HCT116 (cell line): Measurements from ENCODE around the gene RBKS. TPM values are rescaled to one million over a fixed set of nuclear protein-coding genes. Genes with fewer than 3 reads are reported as not detected.

Experiments
- ATAC-seq: fragments of 200-7000 bp; cut with Tn5 transposase; 2 replicates; pipeline ENCODE4 v1.9.1; 2020; ENCODE audit warnings: mild to moderate bottlenecking, moderate library complexity
- BruUV-seq: library from RNA; stranded (reverse); fragments of 400-500 nt; replicated peaks from 2 replicates; lab custom pipeline; 2021; lab: Mats Ljungman, UMichigan
- CTCF ChIA-PET: fragments of 300-600 bp; sonication (Branson Sonifier 250); formaldehyde crosslinking; loops from one replicate; lab custom pipeline; 2021; ENCODE audit warnings: antibody characterized with exemption; lab: Charles Lee
- POLR2A ChIA-PET: fragments of 300-600, 350-600 bp; sonication (Branson Sonifier 250); formaldehyde crosslinking; loops from one replicate; lab custom pipeline; 2021; ENCODE audit warnings: antibody characterized with exemption; lab: Charles Lee
- RAD21 ChIA-PET, 2 experiments: fragments of 300-600 bp; sonication (Branson Sonifier 250); formaldehyde crosslinking; loops; one replicate each; lab custom pipeline; 2023; ENCODE audit warnings: low total read pairs in 2 of 2; ENCODE audit not compliant: uncharacterized antibody in 2 of 2, unreplicated experiment in 2 of 2, low non-redundant PET in 1 of 2; lab: Charles Lee
- DNase-seq: peaks from one replicate; pipeline ENCODE4 v3.0.0-alpha.2; 2010; ENCODE audit warnings: low read depth, low spot score
- H2AFZ ChIP-seq: fragments of 200-600 bp; shearing (Covaris generic), sonication (generic); 2 replicates; pipeline ENCODE4 v1.6.1; 2017; ENCODE audit warnings: low read depth, mixed run types, mixed read lengths, antibody characterized with exemption, low read length; ENCODE audit not compliant: poor library complexity, severe bottlenecking
- H3K27ac ChIP-seq: 2 replicates; pipeline ENCODE4 v1.5.1; 2012; ENCODE audit warnings: low read depth, low read length
- H3K27me3 ChIP-seq: fragments of 200-600 bp; sonication (generic); 2 replicates; pipeline ENCODE4 v1.6.1; 2016; ENCODE audit warnings: mixed run types, low read length, mixed read lengths; ENCODE audit not compliant: insufficient read depth
- H3K36me3 ChIP-seq, 2 experiments: fragments of 200-500 bp in 1 of 2; fragments of 200-600 bp in 1 of 2; sonication (Bioruptor generic) in 1 of 2; sonication (generic) in 1 of 2; 2 replicates each; pipeline versions ENCODE4 v1.5.1 to v1.6.1; 2014 to 2016; ENCODE audit warnings: low read length in 2 of 2, inconsistent platforms in 1 of 2, mixed read lengths in 1 of 2, mixed run types in 1 of 2; ENCODE audit not compliant: insufficient read depth in 2 of 2, control insufficient read depth in 1 of 2
- H3K4me1 ChIP-seq, 2 experiments: fragments of 200-600 bp in 1 of 2; sonication (generic) in 1 of 2; 2 replicates each; pipeline versions ENCODE4 v1.5.1 to v1.6.1; 2012 to 2017; ENCODE audit warnings: low read length in 2 of 2, inconsistent platforms in 1 of 2, mild to moderate bottlenecking in 1 of 2, mixed read lengths in 1 of 2, mixed run types in 1 of 2, moderate library complexity in 1 of 2; ENCODE audit not compliant: insufficient read depth in 2 of 2, control insufficient read depth in 1 of 2
- H3K4me2 ChIP-seq: fragments of 200-600 bp; sonication (generic); 2 replicates; pipeline ENCODE4 v1.6.1; 2017; ENCODE audit warnings: mixed run types, low read length, mixed read lengths
- H3K4me3 ChIP-seq, 2 experiments: fragments of 200-600 bp in 1 of 2; sonication (generic) in 1 of 2; replicated peaks in 1 of 2; 2 replicates each; pipeline ENCODE4 v1.5.1; 2011 to 2016; ENCODE audit warnings: low read length in 2 of 2, control low read depth in 1 of 2, low read depth in 1 of 2, mild to moderate bottlenecking in 1 of 2, mixed read lengths in 1 of 2, mixed run types in 1 of 2
- H3K79me2 ChIP-seq: fragments of 200-600 bp; sonication (generic); 2 replicates; pipeline ENCODE4 v1.6.1; 2017; ENCODE audit warnings: mild to moderate bottlenecking, mixed run types, low read length, moderate library complexity, mixed read lengths; ENCODE audit not compliant: insufficient read depth
- H3K9ac ChIP-seq: fragments of 200-600 bp; sonication (generic); 2 replicates; pipeline ENCODE4 v1.6.1; 2016; ENCODE audit warnings: low read length, mixed read lengths
- H3K9me2 ChIP-seq: fragments of 200-600 bp; sonication (generic), shearing (Covaris generic); 2 replicates; pipeline ENCODE4 v1.6.1; 2017; ENCODE audit warnings: mixed run types, mild to moderate bottlenecking, moderate library complexity; ENCODE audit not compliant: insufficient read depth
- H3K9me3 ChIP-seq, 2 experiments: fragments of 200-500 bp in 1 of 2; fragments of 200-600 bp in 1 of 2; sonication (Bioruptor generic) in 1 of 2; sonication (generic) in 1 of 2; 2 replicates each; pipeline ENCODE4 v1.6.1; 2014 to 2017; ENCODE audit warnings: low read length in 2 of 2, mixed read lengths in 2 of 2, inconsistent platforms in 1 of 2, low read depth in 1 of 2, mild to moderate bottlenecking in 1 of 2, mixed run types in 1 of 2, moderate library complexity in 1 of 2; ENCODE audit not compliant: control insufficient read depth in 1 of 2, insufficient read depth in 1 of 2
- H4K20me1 ChIP-seq: fragments of 200-600 bp; sonication (generic), shearing (Covaris generic); 2 replicates; pipeline ENCODE4 v1.6.1; 2017; ENCODE audit warnings: mixed run types, mild to moderate bottlenecking, moderate library complexity; ENCODE audit not compliant: insufficient read depth
- ATF3 ChIP-seq: IDR thresholded peaks from 2 replicates; pipeline ENCODE4 v1.6.1; 2012
- CBX3 ChIP-seq: IDR thresholded peaks from 2 replicates; pipeline ENCODE4 v1.6.1; 2012; ENCODE audit warnings: low read depth
- CEBPB ChIP-seq: IDR thresholded peaks from 2 replicates; pipeline ENCODE4 v1.6.1; 2012; ENCODE audit warnings: low read depth
- ELF1 ChIP-seq: IDR thresholded peaks from 2 replicates; pipeline ENCODE4 v1.6.1; 2012; ENCODE audit warnings: low read depth, borderline replicate concordance
- FOSL1 ChIP-seq: IDR thresholded peaks from 2 replicates; pipeline ENCODE4 v1.6.1; 2012; ENCODE audit warnings: low read depth
- JUND ChIP-seq: IDR thresholded peaks from 2 replicates; pipeline ENCODE4 v1.6.1; 2012
- MAX ChIP-seq: IDR thresholded peaks from 2 replicates; pipeline ENCODE4 v1.6.1; 2012
- POLR2A ChIP-seq: IDR thresholded peaks from 2 replicates; pipeline ENCODE4 v1.7.0; 2011; ENCODE audit warnings: borderline replicate concordance; ENCODE audit not compliant: insufficient read depth, insufficient read length; ENCODE audit errors: extremely low read depth
- POLR2AphosphoS5 ChIP-seq: IDR thresholded peaks from 2 replicates; pipeline ENCODE4 v1.6.1; 2011; ENCODE audit warnings: mild to moderate bottlenecking, low read depth, low read length, moderate library complexity
- REST ChIP-seq: IDR thresholded peaks from 2 replicates; pipeline ENCODE4 v1.6.1; 2012; ENCODE audit warnings: low read depth
- SIN3A ChIP-seq: IDR thresholded peaks from 2 replicates; pipeline ENCODE4 v1.6.1; 2012; ENCODE audit warnings: low read depth
- YY1 ChIP-seq: IDR thresholded peaks from 2 replicates; pipeline ENCODE4 v1.6.1; 2011; ENCODE audit warnings: low read length, low read depth, moderate library complexity, mild to moderate bottlenecking; ENCODE audit not compliant: insufficient replicate concordance; ENCODE audit errors: extremely low read depth
- ZFX ChIP-seq: fragments of 450-650 bp; IDR thresholded peaks from 2 replicates; pipeline ENCODE4 v1.6.1; 2017
- ZNF274 ChIP-seq: fragments of 200-500 bp; sonication (Bioruptor generic); IDR thresholded peaks from 2 replicates; pipeline ENCODE4 v1.6.1; 2014; ENCODE audit warnings: mild to moderate bottlenecking, low read depth, low read length, inconsistent platforms
- intact Hi-C: fragments of 100-400 bp; cut with micrococcal nuclease; formaldehyde crosslinking; loops from 2 replicates; pipeline ENCODE4 v1.10.0; 2022
- total RNA-seq: library from RNA; stranded (reverse); gene quantifications from one replicate; pipeline ENCODE4 v1.2.1, GENCODE V29; 2021; ENCODE audit not compliant: unreplicated experiment
- TF ChIP-seq, protein P1 (sequence below), 3 experiments: fragments of 200-600 bp in 1 of 3; sonication (generic) in 1 of 3; IDR thresholded peaks in 2 of 3; conservative IDR thresholded peaks in 1 of 3; 2 replicates each; pipeline ENCODE4 v1.5.1; 2012 to 2017; ENCODE audit warnings: low read depth in 2 of 3, low read length in 2 of 3, antibody characterized with exemption in 1 of 3, borderline replicate concordance in 1 of 3, control low read depth in 1 of 3, mild to moderate bottlenecking in 1 of 3, mixed read lengths in 1 of 3, mixed run types in 1 of 3, moderate library complexity in 1 of 3; ENCODE audit not compliant: insufficient read depth in 1 of 3

RBKS gene
- total RNA-seq, 1 experiment from 2014 or later = 2.4 TPM

DNA sequence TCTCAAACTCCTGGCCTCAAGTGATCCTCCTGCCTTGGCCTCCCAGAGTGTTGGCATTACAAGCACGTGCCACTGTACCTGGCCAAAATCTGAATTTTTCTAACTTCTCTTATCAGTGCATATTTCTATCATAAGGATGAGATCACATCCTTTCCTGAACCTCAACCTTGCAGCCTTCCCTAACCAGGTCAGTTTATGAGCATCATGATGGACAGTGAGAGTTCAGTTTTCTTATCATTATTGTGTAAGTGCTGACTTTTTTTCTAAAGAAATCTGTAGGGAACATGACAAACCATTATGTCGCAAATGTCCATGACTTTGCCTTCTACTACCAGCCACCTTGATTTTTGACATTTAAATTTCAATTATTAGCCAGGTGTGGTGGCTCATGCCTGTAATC is 87.1 kb downstream of the RBKS start:
- no peaks in the 10 kb centered on the region for H3K9me2 ChIP-seq
- DNase-seq = no peak
- H4K20me1 ChIP-seq = no peaks in the 10 kb centered on the region
- no TSS peak for BruUV-seq
- no peak for TF ChIP-seq POLR2AphosphoS5
- TF ChIP-seq CBX3 = no peak
- no peak for TF ChIP-seq POLR2A
- no peak for TF ChIP-seq ZNF274
- TF ChIP-seq CEBPB = no peak
- no peak for TF ChIP-seq REST
- TF ChIP-seq YY1 = no peak
- TF ChIP-seq SIN3A = no peak
- no peak for TF ChIP-seq ELF1
- TF ChIP-seq ZFX = no peak
- no peak for TF ChIP-seq MAX
- TF ChIP-seq FOSL1 = no peak
- TF ChIP-seq JUND = no peak
- TF ChIP-seq, protein P1, sequence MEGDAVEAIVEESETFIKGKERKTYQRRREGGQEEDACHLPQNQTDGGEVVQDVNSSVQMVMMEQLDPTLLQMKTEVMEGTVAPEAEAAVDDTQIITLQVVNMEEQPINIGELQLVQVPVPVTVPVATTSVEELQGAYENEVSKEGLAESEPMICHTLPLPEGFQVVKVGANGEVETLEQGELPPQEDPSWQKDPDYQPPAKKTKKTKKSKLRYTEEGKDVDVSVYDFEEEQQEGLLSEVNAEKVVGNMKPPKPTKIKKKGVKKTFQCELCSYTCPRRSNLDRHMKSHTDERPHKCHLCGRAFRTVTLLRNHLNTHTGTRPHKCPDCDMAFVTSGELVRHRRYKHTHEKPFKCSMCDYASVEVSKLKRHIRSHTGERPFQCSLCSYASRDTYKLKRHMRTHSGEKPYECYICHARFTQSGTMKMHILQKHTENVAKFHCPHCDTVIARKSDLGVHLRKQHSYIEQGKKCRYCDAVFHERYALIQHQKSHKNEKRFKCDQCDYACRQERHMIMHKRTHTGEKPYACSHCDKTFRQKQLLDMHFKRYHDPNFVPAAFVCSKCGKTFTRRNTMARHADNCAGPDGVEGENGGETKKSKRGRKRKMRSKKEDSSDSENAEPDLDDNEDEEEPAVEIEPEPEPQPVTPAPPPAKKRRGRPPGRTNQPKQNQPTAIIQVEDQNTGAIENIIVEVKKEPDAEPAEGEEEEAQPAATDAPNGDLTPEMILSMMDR (IDR thresholded peaks at IDR 0.05 in 2 of 3, conservative IDR thresholded peaks at IDR 0.05 in 1 of 3; ENCODE audit: borderline replicate concordance in 1 of 3, insufficient read depth in 1 of 3, low read depth in 2 of 3, low read length in 2 of 3) = no peak
- no peak for TF ChIP-seq ATF3
- TF ChIP-seq, all 23 proteins: peak for 0
- POLR2A ChIA-PET = no interaction called here
- Histone ChIP-seq H3K4me1 (peaks cover 20 to 40% of the 10 kb centered on the region in 2 experiments), H3K9me3 (no peaks in the 10 kb centered on the region), H3K4me3 (no peak overlapping the region), H3K27ac (no peak overlapping the region), H3K79me2 (no peaks in the 10 kb centered on the region), H3K9ac (no peak overlapping the region), H3K27me3 (no peaks in the 10 kb centered on the region), H3K4me2 (no peak overlapping the region), H2AFZ (no peak overlapping the region), H3K36me3 (no peaks in the 10 kb centered on the region)
- intact Hi-C loops = no loop called here
- no peak for ATAC-seq
- CTCF ChIA-PET = no interaction called here
- RAD21 ChIA-PET = no interaction called here
